GM21717 (cell line): ENCODE results near the gene FAM181B.

Experiments
- ATAC-seq: cut with Tn5 transposase; IDR thresholded peaks from one replicate; pipeline ENCODE4 v1.9.1; 2021; ENCODE audit warnings: mild to moderate bottlenecking, moderate library complexity; ENCODE audit not compliant: unreplicated experiment

FAM181B gene

DNA sequence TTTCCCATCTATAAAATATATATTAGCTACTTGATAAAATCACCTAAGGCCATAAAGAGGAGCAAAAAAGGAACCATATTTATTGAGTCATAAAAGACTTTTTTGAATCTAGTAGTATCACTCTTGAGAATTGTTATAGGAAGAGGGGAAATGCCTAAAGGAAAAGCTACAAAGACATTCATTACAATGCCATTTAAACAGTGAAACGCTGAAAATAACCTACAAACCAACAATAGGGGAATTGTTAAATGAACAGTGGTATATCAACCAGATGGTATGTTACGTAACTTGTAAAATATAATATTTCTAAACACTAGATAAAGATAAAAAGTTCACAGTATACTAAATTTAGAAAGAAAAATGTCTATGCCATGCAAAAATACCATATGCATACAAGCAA lies 47.5 kb downstream of the FAM181B start:
- no peak for ATAC-seq

- no peak for ATAC-seq
Measured at GRCh38 chr11:82683029-82683428, 50.6 kb downstream of the FAM181B start.

- no peak for ATAC-seq
Measured at GRCh38 chr11:82682003-82682751, 51.5 kb downstream of the FAM181B start.

- no peak for ATAC-seq
Measured at GRCh38 chr11:82680252-82680651, 53.4 kb downstream of the FAM181B start.
